IMR-90 (cell line): ENCODE measurements around the gene KEAP1. TPM values are rescaled to one million over a fixed set of nuclear protein-coding genes. Genes with fewer than 3 reads are reported as not detected.

Experiments used
- ATAC-seq: fragments of 200-7000 bp; cut with Tn5 transposase; 2 replicates; pipeline ENCODE4 v1.9.1; 2020; ENCODE audit warnings: low read depth, mild to moderate bottlenecking, moderate library complexity
- BruUV-seq: library from RNA; stranded (reverse); fragments of 400-500 nt; replicated peaks from 2 replicates; lab custom pipeline; 2021; lab: Mats Ljungman, UMichigan
- CTCF ChIA-PET: fragments of 300-600 bp; formaldehyde crosslinking; extraction: SDS; loops from one replicate; lab custom pipeline; 2021; ENCODE audit warnings: antibody characterized with exemption; lab: Yijun Ruan, JAX
- POLR2A ChIA-PET: fragments of 300-600 bp; sonication (Branson Sonifier 250); formaldehyde crosslinking; loops from one replicate; lab custom pipeline; 2022; ENCODE audit warnings: antibody characterized with exemption; ENCODE audit not compliant: unreplicated experiment; lab: Charles Lee
- DNase-seq: peaks from one replicate; pipeline ENCODE4 v3.0.0; 2013
- H2AFZ ChIP-seq: replicated peaks from 2 replicates; pipeline ENCODE3; 2013; ENCODE audit warnings: low read length, mild to moderate bottlenecking; ENCODE audit not compliant: poor library complexity
- H2AK5ac ChIP-seq: 2 replicates; pipeline ENCODE4 v1.6.1; 2013; ENCODE audit warnings: low read depth, low read length, inconsistent platforms
- H2AK9ac ChIP-seq: replicated peaks from 2 replicates; pipeline ENCODE3; 2013; ENCODE audit warnings: mild to moderate bottlenecking, low read depth, low read length, moderate library complexity; ENCODE audit not compliant: poor library complexity
- H2BK120ac ChIP-seq: 2 replicates; pipeline ENCODE4 v1.6.1; 2013; ENCODE audit warnings: low read depth, low read length, inconsistent platforms
- H2BK15ac ChIP-seq: 3 replicates; pipeline ENCODE4 v1.6.1; 2013; ENCODE audit warnings: low read depth, low read length, inconsistent platforms
- H2BK20ac ChIP-seq: 2 replicates; pipeline ENCODE4 v1.6.1; 2013; ENCODE audit warnings: low read depth, mild to moderate bottlenecking, inconsistent platforms, low read length, moderate library complexity
- H2BK5ac ChIP-seq: 2 replicates; pipeline ENCODE4 v1.6.1; 2013; ENCODE audit warnings: mild to moderate bottlenecking, low read depth, low read length, inconsistent platforms; ENCODE audit not compliant: poor library complexity, severe bottlenecking
- H3K14ac ChIP-seq: replicated peaks from 2 replicates; pipeline ENCODE4 v1.6.1; 2013; ENCODE audit warnings: low read depth, low read length, inconsistent platforms
- H3K18ac ChIP-seq: 2 replicates; pipeline ENCODE4 v1.6.1; 2013; ENCODE audit warnings: low read depth, low read length, control low read depth
- H3K23ac ChIP-seq: 2 replicates; pipeline ENCODE4 v1.6.1; 2013; ENCODE audit warnings: low read depth, low read length, inconsistent platforms
- H3K27ac ChIP-seq: 2 replicates; pipeline ENCODE4 v1.5.1; 2013; ENCODE audit warnings: mild to moderate bottlenecking, control low read depth, low read length; ENCODE audit not compliant: insufficient read depth
- H3K27me3 ChIP-seq: 2 replicates; pipeline ENCODE4 v1.6.1; 2013; ENCODE audit warnings: low read length; ENCODE audit not compliant: control insufficient read depth, insufficient read depth
- H3K36me3 ChIP-seq: 2 replicates; pipeline ENCODE4 v1.6.1; 2013; ENCODE audit warnings: low read length, mixed read lengths; ENCODE audit not compliant: control insufficient read depth, insufficient read depth
- H3K4ac ChIP-seq: 2 replicates; pipeline ENCODE4 v1.6.1; 2013; ENCODE audit warnings: low read depth, low read length, inconsistent platforms
- H3K4me1 ChIP-seq: 2 replicates; pipeline ENCODE4 v1.6.1; 2013; ENCODE audit warnings: low read length, mixed read lengths; ENCODE audit not compliant: control insufficient read depth, insufficient read depth
- H3K4me2 ChIP-seq: 2 replicates; pipeline ENCODE4 v1.6.1; 2013; ENCODE audit warnings: low read depth, mild to moderate bottlenecking, control low read depth, low read length, moderate library complexity
- H3K4me3 ChIP-seq: 2 replicates; pipeline ENCODE4 v1.5.1; 2013; ENCODE audit warnings: low read depth, mild to moderate bottlenecking, control low read depth, low read length, moderate library complexity; ENCODE audit not compliant: insufficient read depth
- H3K56ac ChIP-seq: 2 replicates; pipeline ENCODE4 v1.6.1; 2013; ENCODE audit warnings: low read length, inconsistent platforms; ENCODE audit not compliant: insufficient read depth; ENCODE audit errors: extremely low read depth
- H3K79me1 ChIP-seq, 2 experiments: 2 replicates each; pipeline ENCODE4 v1.6.1; 2013; ENCODE audit warnings: low read length in 2 of 2, inconsistent platforms in 1 of 2, low read depth in 1 of 2
- H3K9ac ChIP-seq: 2 replicates; pipeline ENCODE4 v1.6.1; 2013; ENCODE audit warnings: low read depth, low read length, control low read depth
- H3K9me1 ChIP-seq: 2 replicates; pipeline ENCODE4 v1.6.1; 2013; ENCODE audit warnings: low read length, inconsistent platforms; ENCODE audit not compliant: insufficient read depth
- H3K9me3 ChIP-seq: 2 replicates; pipeline ENCODE4 v1.6.1; 2013; ENCODE audit warnings: low read length; ENCODE audit not compliant: control insufficient read depth, insufficient read depth
- H4K20me1 ChIP-seq: 2 replicates; pipeline ENCODE4 v1.6.1; 2013; ENCODE audit warnings: low read length, inconsistent platforms; ENCODE audit not compliant: insufficient read depth
- H4K5ac ChIP-seq: 2 replicates; pipeline ENCODE4 v1.6.1; 2013; ENCODE audit warnings: mild to moderate bottlenecking, low read depth, low read length, control low read depth
- H4K8ac ChIP-seq, 2 experiments: 2 replicates each; pipeline ENCODE4 v1.6.1; 2013; ENCODE audit warnings: low read depth in 2 of 2, low read length in 2 of 2, control low read depth in 1 of 2, inconsistent platforms in 1 of 2
- H4K91ac ChIP-seq: 2 replicates; pipeline ENCODE4 v1.6.1; 2013; ENCODE audit warnings: low read depth, low read length, inconsistent platforms; ENCODE audit not compliant: insufficient read depth
- BHLHE40 ChIP-seq: fragments of 150-350 bp; IDR thresholded peaks from 2 replicates; pipeline ENCODE4 v1.6.1; 2016; ENCODE audit warnings: mild to moderate bottlenecking, low read depth, low read length
- CEBPB ChIP-seq: IDR thresholded peaks from 2 replicates; pipeline ENCODE4 v1.6.1; 2012; ENCODE audit warnings: low read depth, low read length, improper control_type of control experiment
- CHD1 ChIP-seq: IDR thresholded peaks from 2 replicates; pipeline ENCODE4 v1.6.1; 2012; ENCODE audit warnings: low read depth, low read length, improper control_type of control experiment
- FOS ChIP-seq: fragments of 150-350 bp; IDR thresholded peaks from 2 replicates; pipeline ENCODE4 v1.6.1; 2016; ENCODE audit warnings: low read depth, low read length
- MAFK ChIP-seq: IDR thresholded peaks from 2 replicates; pipeline ENCODE4 v1.6.1; 2012; ENCODE audit warnings: low read depth, low read length, improper control_type of control experiment
- MAZ ChIP-seq: IDR thresholded peaks from 2 replicates; pipeline ENCODE4 v1.6.1; 2012; ENCODE audit warnings: low read depth, mild to moderate bottlenecking, low read length, improper control_type of control experiment, moderate library complexity, borderline replicate concordance
- MXI1 ChIP-seq: IDR thresholded peaks from 2 replicates; pipeline ENCODE4 v1.6.1; 2012; ENCODE audit warnings: low read depth, mild to moderate bottlenecking, low read length, moderate library complexity, borderline replicate concordance
- NFE2L2 ChIP-seq: fragments of 150-350 bp; IDR thresholded peaks from 2 replicates; pipeline ENCODE4 v1.6.1; 2016; ENCODE audit warnings: low read depth, mild to moderate bottlenecking, low read length
- POLR2A ChIP-seq: IDR thresholded peaks from 2 replicates; pipeline ENCODE4 v1.6.1; 2012; ENCODE audit warnings: mild to moderate bottlenecking, low read depth, low read length
- RCOR1 ChIP-seq: IDR thresholded peaks from 2 replicates; pipeline ENCODE4 v1.6.1; 2012; ENCODE audit warnings: mild to moderate bottlenecking, low read length, improper control_type of control experiment; ENCODE audit not compliant: insufficient replicate concordance
- RFX5 ChIP-seq: IDR thresholded peaks from 2 replicates; pipeline ENCODE4 v1.8.0; 2012; ENCODE audit warnings: low read depth, mild to moderate bottlenecking, low read length, moderate library complexity
- SMC3 ChIP-seq: fragments of 150-350 bp; IDR thresholded peaks from 2 replicates; pipeline ENCODE4 v1.6.1; 2016; ENCODE audit warnings: low read depth, mild to moderate bottlenecking, antibody characterized with exemption, low read length, moderate library complexity
- WGBS, 2 experiments: methylation state at CpG; one replicate each; pipeline versions ENCODE4 v1.1.5 to v1.1.7; 2013; ENCODE audit warnings: missing lambda C conversion rate in 2 of 2; ENCODE audit not compliant: insufficient read length in 1 of 2; ENCODE audit errors: extremely low coverage in 2 of 2; 5-methylcytosine and 5-hydroxymethylcytosine counted together
- dilution Hi-C: fragments of 300-500 bp; cut with HindIII; formaldehyde crosslinking; loops from one replicate; pipeline ENCODE4 v1.14.3; 2018; ENCODE audit warnings: low sequenced_read_pairs; ENCODE audit not compliant: unreplicated experiment
- in situ Hi-C: fragments of 300-500 bp; cut with MboI; formaldehyde crosslinking; loops from 3 replicates; pipeline ENCODE4 v1.14.3; 2019; ENCODE audit warnings: low sequenced_read_pairs, inconsistent platforms, mixed read lengths
- intact Hi-C: fragments of 100-400 bp; cut with micrococcal nuclease; formaldehyde crosslinking; loops from 2 replicates; pipeline ENCODE4 v1.10.0; 2022
- polyA plus RNA-seq, 3 experiments: library from polyadenylated mRNA; depleted of rRNA; stranded (reverse); fragments of >200 nt; gene quantifications; 2 replicates each; pipeline ENCODE4 v1.2.3, GENCODE V29; 2012; ENCODE audit warnings: low replicate concordance in 1 of 3
- total RNA-seq: library from RNA; depleted of rRNA; stranded (reverse); fragments of >200 nt; gene quantifications from 2 replicates; pipeline ENCODE4 v1.2.3, GENCODE V29; 2012
- TF ChIP-seq, protein P1 (sequence below): conservative IDR thresholded peaks from 2 replicates; pipeline ENCODE4 v1.5.1; 2012; ENCODE audit warnings: mild to moderate bottlenecking, low read depth, low read length, improper control_type of control experiment
- TF ChIP-seq, protein P2 (sequence below): fragments of 150-350 bp; IDR thresholded peaks from 2 replicates; pipeline ENCODE4 v1.6.1; 2017; ENCODE audit warnings: mild to moderate bottlenecking, antibody characterized with exemption, low read length, low read depth
- TF ChIP-seq, protein P3 (sequence below): fragments of 150-350 bp; IDR thresholded peaks from 2 replicates; pipeline ENCODE4 v1.6.1; 2016; ENCODE audit warnings: low read depth, mild to moderate bottlenecking, low read length, moderate library complexity, borderline replicate concordance

Gene KEAP1
- total and polyA plus RNA-seq, 2 of the 4 experiments (the other 2 are of a cell fraction), result 63.4 to 81.6 TPM

DNA sequence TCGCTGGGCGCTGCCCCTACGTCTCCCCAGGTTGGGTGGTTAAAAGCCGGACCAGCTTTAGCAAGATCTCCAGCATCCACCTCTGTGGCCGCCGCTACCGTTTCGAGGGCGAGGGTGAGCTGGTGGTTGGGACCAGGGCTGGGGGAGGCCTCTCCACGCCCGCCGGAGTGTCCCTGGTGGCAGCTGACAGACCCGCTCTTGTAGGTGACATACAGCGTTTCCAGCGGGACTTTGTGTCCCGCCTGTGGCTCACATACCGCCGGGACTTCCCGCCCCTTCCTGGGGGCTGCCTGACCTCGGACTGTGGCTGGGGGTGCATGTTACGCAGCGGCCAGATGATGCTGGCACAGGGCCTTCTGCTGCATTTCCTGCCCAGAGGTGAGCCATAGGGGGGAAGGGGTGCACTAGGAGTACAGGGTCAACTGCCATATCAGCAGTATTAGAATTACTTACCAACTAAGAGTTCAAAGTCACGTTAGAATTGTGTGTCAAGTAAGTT lies 41.6 kb upstream of the KEAP1 start:
- Histone ChIP-seq H3K18ac (no peak overlapping the region), H3K79me1 (peaks cover 20 to 44% of the 10 kb centered on the region in 2 experiments), H4K91ac (no peak overlapping the region), H2BK20ac (no peak overlapping the region), H2BK120ac (no peak overlapping the region), H2AK9ac (peak overlapping the region; percentile 97), H3K4me1 (peaks cover 5% of the 10 kb centered on the region; the same call in 1 of the 2 replicates), H3K36me3 (peaks cover 23% of the 10 kb centered on the region), H4K8ac (no peak overlapping the region), H2AFZ (peak overlapping the region; percentile 96), H2BK5ac (no peak overlapping the region), H4K5ac (no peak overlapping the region), H3K9me3 (no peaks in the 10 kb centered on the region), H3K23ac (no peak overlapping the region; the same call in 1 of the 2 replicates), H3K9me1 (peaks cover 13% of the 10 kb centered on the region; the same call in 1 of the 2 replicates), H3K27ac (no peak overlapping the region), H3K56ac (no peak overlapping the region), H3K14ac (no peak overlapping the region), H3K4me3 (peak overlapping the region; percentile 97), H3K4me2 (peak overlapping the region; percentile 96), H2AK5ac (peak overlapping the region; percentile 33; the same call in 1 of the 2 replicates), H3K4ac (0 out of 2 replicates have a peak overlapping the region, but pooled peaks have one; percentile 30), H3K27me3 (no peaks in the 10 kb centered on the region), H3K9ac (0 out of 2 replicates have a peak overlapping the region, but pooled peaks have one; percentile 79), H4K20me1 (peaks cover 10% of the 10 kb centered on the region), H2BK15ac (no peak overlapping the region)
- intact Hi-C loops, result no loop called here
- POLR2A ChIA-PET, result no interaction called here
- BruUV-seq, result TSS peak; percentile 56
- WGBS, 2 experiments, result 78% methylated on average over 10 of the region's 23 CpGs; no CpG with 5 or more reads in 1 of the 2 experiments
- in situ Hi-C loops, result no loop called here
- dilution Hi-C loops, result no loop called here
- CTCF ChIA-PET, result no interaction called here
- no peak for ATAC-seq
- DNase-seq, result no peak
- TF ChIP-seq, protein P1, sequence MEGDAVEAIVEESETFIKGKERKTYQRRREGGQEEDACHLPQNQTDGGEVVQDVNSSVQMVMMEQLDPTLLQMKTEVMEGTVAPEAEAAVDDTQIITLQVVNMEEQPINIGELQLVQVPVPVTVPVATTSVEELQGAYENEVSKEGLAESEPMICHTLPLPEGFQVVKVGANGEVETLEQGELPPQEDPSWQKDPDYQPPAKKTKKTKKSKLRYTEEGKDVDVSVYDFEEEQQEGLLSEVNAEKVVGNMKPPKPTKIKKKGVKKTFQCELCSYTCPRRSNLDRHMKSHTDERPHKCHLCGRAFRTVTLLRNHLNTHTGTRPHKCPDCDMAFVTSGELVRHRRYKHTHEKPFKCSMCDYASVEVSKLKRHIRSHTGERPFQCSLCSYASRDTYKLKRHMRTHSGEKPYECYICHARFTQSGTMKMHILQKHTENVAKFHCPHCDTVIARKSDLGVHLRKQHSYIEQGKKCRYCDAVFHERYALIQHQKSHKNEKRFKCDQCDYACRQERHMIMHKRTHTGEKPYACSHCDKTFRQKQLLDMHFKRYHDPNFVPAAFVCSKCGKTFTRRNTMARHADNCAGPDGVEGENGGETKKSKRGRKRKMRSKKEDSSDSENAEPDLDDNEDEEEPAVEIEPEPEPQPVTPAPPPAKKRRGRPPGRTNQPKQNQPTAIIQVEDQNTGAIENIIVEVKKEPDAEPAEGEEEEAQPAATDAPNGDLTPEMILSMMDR, result no peak
- TF ChIP-seq CHD1, result no peak
- TF ChIP-seq MXI1, result no peak
- no peak for TF ChIP-seq FOS
- TF ChIP-seq, protein P2, sequence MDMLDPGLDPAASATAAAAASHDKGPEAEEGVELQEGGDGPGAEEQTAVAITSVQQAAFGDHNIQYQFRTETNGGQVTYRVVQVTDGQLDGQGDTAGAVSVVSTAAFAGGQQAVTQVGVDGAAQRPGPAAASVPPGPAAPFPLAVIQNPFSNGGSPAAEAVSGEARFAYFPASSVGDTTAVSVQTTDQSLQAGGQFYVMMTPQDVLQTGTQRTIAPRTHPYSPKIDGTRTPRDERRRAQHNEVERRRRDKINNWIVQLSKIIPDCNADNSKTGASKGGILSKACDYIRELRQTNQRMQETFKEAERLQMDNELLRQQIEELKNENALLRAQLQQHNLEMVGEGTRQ, result no peak
- no peak for TF ChIP-seq MAZ
- TF ChIP-seq BHLHE40, result no peak
- no peak for TF ChIP-seq NFE2L2
- no peak for TF ChIP-seq CEBPB
- TF ChIP-seq SMC3, result no peak
- no peak for TF ChIP-seq MAFK
- no peak for TF ChIP-seq POLR2A
- TF ChIP-seq, protein P3, sequence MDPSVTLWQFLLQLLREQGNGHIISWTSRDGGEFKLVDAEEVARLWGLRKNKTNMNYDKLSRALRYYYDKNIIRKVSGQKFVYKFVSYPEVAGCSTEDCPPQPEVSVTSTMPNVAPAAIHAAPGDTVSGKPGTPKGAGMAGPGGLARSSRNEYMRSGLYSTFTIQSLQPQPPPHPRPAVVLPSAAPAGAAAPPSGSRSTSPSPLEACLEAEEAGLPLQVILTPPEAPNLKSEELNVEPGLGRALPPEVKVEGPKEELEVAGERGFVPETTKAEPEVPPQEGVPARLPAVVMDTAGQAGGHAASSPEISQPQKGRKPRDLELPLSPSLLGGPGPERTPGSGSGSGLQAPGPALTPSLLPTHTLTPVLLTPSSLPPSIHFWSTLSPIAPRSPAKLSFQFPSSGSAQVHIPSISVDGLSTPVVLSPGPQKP, result no peak
- TF ChIP-seq RCOR1, result no peak
- no peak for TF ChIP-seq RFX5
